Common myeloid progenitor, CD34-positive (primary cell): ENCODE measurements around the gene SLX4IP.

ENCODE experiments used
- CTCF ChIA-PET: fragments of 350-600 bp; sonication (Branson Sonifier 250); formaldehyde crosslinking; loops from one replicate; lab custom pipeline; 2021; ENCODE audit warnings: antibody characterized with exemption; lab: Charles Lee
- POLR2A ChIA-PET: fragments of 350-600 bp; sonication (Branson Sonifier 250); formaldehyde crosslinking; loops from one replicate; lab custom pipeline; 2021; ENCODE audit warnings: antibody characterized with exemption; lab: Charles Lee
- DNase-seq, 3 donors: peaks; one replicate each; pipeline versions ENCODE4 v3.0.0 to v3.0.0-alpha.2; 2013
- H3K27ac ChIP-seq, 2 experiments: 1 replicate in 1 of 2; 2 replicates in 1 of 2; pipeline ENCODE4 v1.7.0; 2013; ENCODE audit warnings: inconsistent platforms in 2 of 2, low read length in 2 of 2, mild to moderate bottlenecking in 2 of 2, low read depth in 1 of 2, moderate library complexity in 1 of 2; ENCODE audit not compliant: severe bottlenecking in 2 of 2, insufficient read depth in 1 of 2, poor library complexity in 1 of 2
- H3K27me3 ChIP-seq, 5 experiments: replicated peaks in 2 of 5; 1 replicate in 3 of 5; 2 replicates in 2 of 5; pipeline versions ENCODE4 v1.6.1 to v1.7.0; 2013; ENCODE audit warnings: low read length in 4 of 5, mild to moderate bottlenecking in 2 of 5, moderate library complexity in 2 of 5, inconsistent platforms in 1 of 5; ENCODE audit not compliant: insufficient read depth in 5 of 5, control insufficient read depth in 4 of 5
- H3K36me3 ChIP-seq, 4 experiments: 1 replicate in 2 of 4; 2 replicates in 2 of 4; pipeline versions ENCODE4 v1.6.1 to v1.7.0; 2013; ENCODE audit warnings: low read length in 3 of 4, control low read depth in 1 of 4, mild to moderate bottlenecking in 1 of 4; ENCODE audit not compliant: control insufficient read depth in 4 of 4, insufficient read depth in 4 of 4
- H3K4me1 ChIP-seq, 4 experiments: 1 replicate in 3 of 4; 2 replicates in 1 of 4; pipeline versions ENCODE4 v1.6.1 to v1.7.1; 2013; ENCODE audit warnings: low read length in 3 of 4, mild to moderate bottlenecking in 3 of 4, control low read depth in 1 of 4, inconsistent platforms in 1 of 4, moderate library complexity in 1 of 4; ENCODE audit not compliant: control insufficient read depth in 4 of 4, insufficient read depth in 4 of 4; ENCODE audit errors: control extremely low read depth in 1 of 4
- H3K4me3 ChIP-seq, 7 experiments: 1 replicate in 4 of 7; 2 replicates in 3 of 7; pipeline versions ENCODE4 v1.5.1 to v1.7.0; 2013; ENCODE audit warnings: mild to moderate bottlenecking in 7 of 7, low read length in 6 of 7, moderate library complexity in 6 of 7, inconsistent platforms in 2 of 7, low read depth in 2 of 7, control low read depth in 1 of 7; ENCODE audit not compliant: insufficient read depth in 4 of 7, control insufficient read depth in 1 of 7; ENCODE audit errors: extremely low read depth in 1 of 7
- H3K9me3 ChIP-seq, 5 experiments: 1 replicate in 4 of 5; 2 replicates in 1 of 5; pipeline versions ENCODE4 v1.6.1 to v1.7.1; 2013; ENCODE audit warnings: low read length in 4 of 5, mild to moderate bottlenecking in 2 of 5, inconsistent platforms in 1 of 5, low read depth in 1 of 5, moderate library complexity in 1 of 5; ENCODE audit not compliant: control insufficient read depth in 4 of 5, insufficient read depth in 2 of 5; ENCODE audit errors: control extremely low read depth in 1 of 5
- WGBS: methylation state at CpG from one replicate; pipeline ENCODE4 v1.1.5; 2013; ENCODE audit not compliant: insufficient coverage; 5-methylcytosine and 5-hydroxymethylcytosine counted together

SLX4IP gene

GRCh38 chr20:10523443-10523842 lies 88.3 kb downstream of the SLX4IP start:
- ChIA-PET POLR2A (no interaction called here), CTCF (interaction anchor here (1.2 to 4.1 kb wide), 3 partner anchors 10 to 24 kb away, joined by 3 to 20 read pairs (median 16); no protein-coding TSS in a partner anchor)
- WGBS, result no CpG with 5 or more reads among the region's 5 CpGs
- no peak for DNase-seq
- no peaks in the 10 kb centered on the region for H3K36me3 ChIP-seq
- H3K9me3 ChIP-seq, result no peaks in the 10 kb centered on the region
- no peak overlapping the region for H3K4me3 ChIP-seq
- H3K4me1 ChIP-seq, result peaks cover 0 to 35% (median 20%) of the 10 kb centered on the region in 4 experiments
- H3K27ac ChIP-seq, result no peak overlapping the region
- no peaks in the 10 kb centered on the region for H3K27me3 ChIP-seq

GRCh38 chr20:10524034-10524476 lies 89.0 kb downstream of the SLX4IP start:
- no peaks in the 10 kb centered on the region for H3K36me3 ChIP-seq
- no peaks in the 10 kb centered on the region for H3K27me3 ChIP-seq
- WGBS, result 93% methylated on average over 10 of the region's 10 CpGs
- no peak overlapping the region for H3K4me3 ChIP-seq
- DNase-seq, result no peak
- no peaks in the 10 kb centered on the region for H3K9me3 ChIP-seq
- ChIA-PET POLR2A (no interaction called here), CTCF (interaction anchor here (1.2 to 4.1 kb wide), 3 partner anchors 10 to 25 kb away, joined by 3 to 20 read pairs (median 16); no protein-coding TSS in a partner anchor)
- H3K4me1 ChIP-seq, result peaks cover 0 to 35% (median 20%) of the 10 kb centered on the region in 4 experiments
- H3K27ac ChIP-seq, result no peak overlapping the region

DNA sequence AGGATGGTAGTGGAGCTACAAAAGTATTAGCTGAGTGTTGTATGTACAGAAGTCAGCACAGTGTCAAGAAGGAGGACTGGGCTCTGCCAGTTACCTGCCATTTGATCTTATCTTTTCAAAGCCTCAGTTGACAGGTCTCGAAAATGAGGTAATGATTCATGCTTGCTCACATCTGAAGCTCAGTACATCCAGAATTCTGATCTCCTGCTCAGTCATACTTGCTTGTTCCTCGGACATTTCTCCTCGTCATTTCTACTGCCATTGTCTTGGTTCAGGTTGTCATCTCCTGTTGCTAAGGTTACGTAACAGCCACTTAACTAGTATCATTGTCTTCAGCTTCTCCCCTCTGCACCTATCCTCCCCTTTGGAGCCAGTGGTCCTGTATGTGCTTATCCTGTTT lies 89.5 kb downstream of the SLX4IP start:
- H3K27me3 ChIP-seq, result no peaks in the 10 kb centered on the region
- H3K4me1 ChIP-seq, result peaks cover 0 to 31% (median 18%) of the 10 kb centered on the region in 4 experiments
- WGBS, result 94% methylated on average over 3 of the region's 4 CpGs
- no peak for DNase-seq
- POLR2A ChIA-PET, result no interaction called here
- H3K4me3 ChIP-seq, result no peak overlapping the region
- H3K36me3 ChIP-seq, result no peaks in the 10 kb centered on the region
- CTCF ChIA-PET, result interaction anchor here (3.8 to 4.1 kb wide), 2 partner anchors 11 kb away, joined by 16 to 20 read pairs; no protein-coding TSS in a partner anchor
- H3K27ac ChIP-seq, result no peak overlapping the region
- H3K9me3 ChIP-seq, result no peaks in the 10 kb centered on the region

- H3K27me3 ChIP-seq, result no peaks in the 10 kb centered on the region
- no peak overlapping the region for H3K4me3 ChIP-seq
- H3K9me3 ChIP-seq, result no peaks in the 10 kb centered on the region
- H3K36me3 ChIP-seq, result no peaks in the 10 kb centered on the region
- WGBS, result 100% methylated on average over 1 of the region's 3 CpGs
- H3K4me1 ChIP-seq, result peaks cover 0 to 11% (median under 1%) of the 10 kb centered on the region in 4 experiments
- POLR2A ChIA-PET, result no interaction called here
- no peak overlapping the region for H3K27ac ChIP-seq
- CTCF ChIA-PET, result interaction anchor here (1.0 to 1.5 kb wide), 3 partner anchors 14 to 52 kb away, joined by 5 to 9 read pairs (median 8); no protein-coding TSS in a partner anchor
- DNase-seq, result no peak
Observed at GRCh38 chr20:10527781-10528180, 92.7 kb downstream of the SLX4IP start.

DNA sequence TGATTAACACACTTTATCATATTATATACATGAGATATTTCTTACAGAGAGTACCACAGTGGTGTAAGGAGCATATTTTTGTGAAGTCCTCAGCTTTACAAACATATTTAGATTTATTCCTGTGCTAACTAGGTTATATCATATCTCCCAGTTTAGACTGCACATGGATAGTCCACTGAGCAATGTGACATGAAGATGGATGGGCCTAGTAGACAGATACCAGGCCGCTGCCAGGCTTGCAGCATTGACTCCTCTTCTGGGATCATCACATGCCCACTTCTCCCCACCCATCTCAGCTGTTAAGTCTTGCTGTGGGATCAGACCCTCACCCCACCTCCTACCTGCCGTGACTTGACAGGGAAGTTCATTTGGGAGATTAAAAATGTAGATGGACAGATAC lies 95.8 kb downstream of the SLX4IP start:
- no peak for DNase-seq
- H3K27ac ChIP-seq, result no peak overlapping the region
- ChIA-PET CTCF (interaction anchor here (1.2 to 9.1 kb wide), 5 partner anchors 17 to 55 kb away, joined by 3 to 113 read pairs (median 3); no protein-coding TSS in a partner anchor), POLR2A (no interaction called here)
- 100% methylated on average over 1 of the region's 2 CpGs for WGBS
- H3K27me3 ChIP-seq, result no peaks in the 10 kb centered on the region
- H3K36me3 ChIP-seq, result peaks cover 0 to 3% (median 0%) of the 10 kb centered on the region in 4 experiments
- H3K4me3 ChIP-seq, result no peak overlapping the region
- no peaks in the 10 kb centered on the region for H3K9me3 ChIP-seq
- H3K4me1 ChIP-seq, result peaks cover 0 to 12% (median 0%) of the 10 kb centered on the region in 4 experiments

- H3K4me1 ChIP-seq, result peaks cover 0 to 20% (median 2%) of the 10 kb centered on the region in 4 experiments
- POLR2A ChIA-PET, result interaction anchor here (0.6 kb wide), 3 partner anchors 97 to 357 kb away, joined by 3 to 6 read pairs (median 4); partner anchors contain the start of genes MKKS and SLX4IP
- H3K27me3 ChIP-seq, result no peaks in the 10 kb centered on the region
- no peak overlapping the region for H3K4me3 ChIP-seq
- 100% methylated on average over 1 of the region's 3 CpGs for WGBS
- CTCF ChIA-PET, result interaction anchor here (0.9 to 9.1 kb wide), 5 partner anchors 10 to 56 kb away, joined by 3 to 113 read pairs (median 3); no protein-coding TSS in a partner anchor
- peaks cover 0 to 3% (median 0%) of the 10 kb centered on the region in 4 experiments for H3K36me3 ChIP-seq
- no peak for DNase-seq
- H3K9me3 ChIP-seq, result no peaks in the 10 kb centered on the region
- H3K27ac ChIP-seq, result no peak overlapping the region
Observed at GRCh38 chr20:10531848-10532247, 96.7 kb downstream of the SLX4IP start.

DNA sequence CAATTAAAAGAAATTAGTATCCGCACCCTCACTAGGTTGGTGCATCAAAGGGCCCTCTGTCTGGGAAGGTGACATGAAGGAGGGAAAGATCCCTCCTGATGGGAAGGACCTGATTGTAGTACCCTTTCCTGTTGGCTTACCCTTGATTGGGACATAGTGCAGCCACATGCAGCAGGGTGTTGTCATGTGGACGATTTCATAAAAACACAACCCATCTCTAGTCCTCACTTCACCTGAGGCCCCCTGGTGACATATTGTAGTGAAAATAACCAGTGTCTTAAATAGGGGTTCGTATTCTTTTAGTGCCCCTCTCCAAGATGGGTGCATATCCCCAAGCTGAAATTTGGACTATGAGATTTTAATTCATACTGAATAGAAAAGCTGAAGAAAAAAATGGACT lies 97.3 kb downstream of the SLX4IP start:
- Histone ChIP-seq H3K4me3 (no peak overlapping the region), H3K4me1 (peaks cover 0 to 20% (median 2%) of the 10 kb centered on the region in 4 experiments), H3K36me3 (peaks cover 0 to 3% (median 0%) of the 10 kb centered on the region in 4 experiments), H3K27me3 (no peaks in the 10 kb centered on the region), H3K27ac (no peak overlapping the region), H3K9me3 (no peaks in the 10 kb centered on the region)
- WGBS, result 100% methylated on average over 1 of the region's 3 CpGs
- CTCF ChIA-PET, result interaction anchor here (0.9 to 9.1 kb wide), 5 partner anchors 11 to 65 kb away, joined by 3 to 113 read pairs (median 6); no protein-coding TSS in a partner anchor
- DNase-seq, result peak in 2 of 3 donors; percentile 20 to 26
- POLR2A ChIA-PET, result interaction anchor here (0.6 kb wide), 2 partner anchors 98 to 358 kb away, joined by 3 to 6 read pairs; partner anchors contain the start of gene MKKS
